OCI-LY7 (cell line): Measurements from ENCODE around the gene SH3PXD2A.

Experiments
- EZH2phosphoT487 ChIP-seq: fragments of 200-600 bp; sonication (generic); IDR thresholded peaks from 2 replicates; pipeline ENCODE4 v1.6.1; 2018; ENCODE audit warnings: low read depth, borderline replicate concordance, mild to moderate bottlenecking, mixed run types, antibody characterized with exemption, low read length, moderate library complexity, mixed read lengths
- TF ChIP-seq, protein P1 (sequence below): fragments of 200-600 bp; sonication (generic); conservative IDR thresholded peaks from 2 replicates; pipeline ENCODE4 v1.5.1; 2014; ENCODE audit warnings: mild to moderate bottlenecking, antibody characterized with exemption, low read length, moderate library complexity, mixed read lengths

DNA sequence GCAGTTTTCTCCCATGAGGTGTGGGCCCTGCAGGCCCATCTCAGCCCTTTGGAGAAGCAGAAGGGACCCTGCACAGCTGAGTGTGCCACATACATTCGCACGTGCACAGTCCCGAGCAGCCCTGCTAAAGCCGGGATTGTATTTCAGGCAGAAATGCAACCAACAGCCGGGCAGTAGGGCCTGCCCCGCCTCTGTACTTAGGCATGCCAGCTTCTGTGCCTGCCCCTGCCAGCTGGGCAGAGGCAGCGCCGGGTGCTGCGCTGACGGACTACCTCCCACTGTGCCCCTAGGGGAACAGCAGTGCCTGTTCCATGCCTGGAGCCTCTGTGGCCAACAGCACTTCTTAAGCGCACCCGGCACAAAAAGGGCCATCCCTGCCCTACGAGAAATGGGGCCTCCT is 191.6 kb downstream of the SH3PXD2A start:
- TF ChIP-seq, protein P1, sequence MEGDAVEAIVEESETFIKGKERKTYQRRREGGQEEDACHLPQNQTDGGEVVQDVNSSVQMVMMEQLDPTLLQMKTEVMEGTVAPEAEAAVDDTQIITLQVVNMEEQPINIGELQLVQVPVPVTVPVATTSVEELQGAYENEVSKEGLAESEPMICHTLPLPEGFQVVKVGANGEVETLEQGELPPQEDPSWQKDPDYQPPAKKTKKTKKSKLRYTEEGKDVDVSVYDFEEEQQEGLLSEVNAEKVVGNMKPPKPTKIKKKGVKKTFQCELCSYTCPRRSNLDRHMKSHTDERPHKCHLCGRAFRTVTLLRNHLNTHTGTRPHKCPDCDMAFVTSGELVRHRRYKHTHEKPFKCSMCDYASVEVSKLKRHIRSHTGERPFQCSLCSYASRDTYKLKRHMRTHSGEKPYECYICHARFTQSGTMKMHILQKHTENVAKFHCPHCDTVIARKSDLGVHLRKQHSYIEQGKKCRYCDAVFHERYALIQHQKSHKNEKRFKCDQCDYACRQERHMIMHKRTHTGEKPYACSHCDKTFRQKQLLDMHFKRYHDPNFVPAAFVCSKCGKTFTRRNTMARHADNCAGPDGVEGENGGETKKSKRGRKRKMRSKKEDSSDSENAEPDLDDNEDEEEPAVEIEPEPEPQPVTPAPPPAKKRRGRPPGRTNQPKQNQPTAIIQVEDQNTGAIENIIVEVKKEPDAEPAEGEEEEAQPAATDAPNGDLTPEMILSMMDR = no peak
- no peak for TF ChIP-seq EZH2phosphoT487
